Activated CD8-positive, alpha-beta memory T cell treated with anti-CD3 and anti-CD28 coated beads, Interleukin-2, amount 50 U/mL, for 4 hours (primary cell): ENCODE measurements around the gene OR1M1.
A peak's percentile ranks its signal among the peaks of the same experiment; 100 is the strongest.
"Not testable (repeated sequence)": the region's sequence is repeated elsewhere in the genome, so short reads cannot be mapped to it uniquely, and the experiment has no call there.

ENCODE experiments used
- DNase-seq: peaks from one replicate; pipeline ENCODE4 v3.0.0-alpha.2; 2020

Gene OR1M1

GRCh38 chr19:9086761-9087160 is at the start of gene OR1M1:
OR1M1 (plus strand) TSS chr19:9087061; CDS start chr19:9093245, 6,184 bp downstream.
- no peak for DNase-seq

DNA sequence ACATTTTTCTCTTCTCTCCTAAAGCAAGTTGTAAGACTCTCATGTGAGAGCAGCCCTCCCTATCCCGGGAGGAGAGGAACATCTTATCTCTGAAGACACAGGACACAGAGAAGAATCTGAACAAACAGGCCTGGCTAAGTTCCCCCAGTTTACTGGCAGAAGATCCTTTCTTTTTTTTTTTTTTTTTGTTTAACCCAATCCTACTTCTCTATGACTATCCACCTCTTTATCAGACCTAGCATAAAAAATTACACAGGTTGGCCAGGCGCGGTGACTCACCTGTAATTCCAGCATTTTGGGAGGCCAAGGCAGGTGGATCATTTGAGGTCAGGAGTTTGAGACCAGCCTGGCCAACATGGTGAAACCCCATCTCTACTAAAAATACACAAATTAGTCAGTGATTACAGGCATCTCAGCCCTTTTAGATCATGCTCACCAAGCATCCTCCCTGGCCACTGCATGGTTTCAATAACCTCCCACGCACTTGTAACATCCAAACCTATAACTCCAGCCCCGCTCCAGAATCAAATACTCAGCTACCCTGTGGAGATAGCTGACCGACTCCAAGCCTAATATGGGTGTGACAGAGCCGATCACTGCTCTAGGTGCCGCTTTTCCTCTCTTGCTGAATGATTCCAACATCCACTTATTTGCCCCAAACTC is 49.3 kb upstream of the OR1M1 start:
- DNase-seq, result no peak

DNA sequence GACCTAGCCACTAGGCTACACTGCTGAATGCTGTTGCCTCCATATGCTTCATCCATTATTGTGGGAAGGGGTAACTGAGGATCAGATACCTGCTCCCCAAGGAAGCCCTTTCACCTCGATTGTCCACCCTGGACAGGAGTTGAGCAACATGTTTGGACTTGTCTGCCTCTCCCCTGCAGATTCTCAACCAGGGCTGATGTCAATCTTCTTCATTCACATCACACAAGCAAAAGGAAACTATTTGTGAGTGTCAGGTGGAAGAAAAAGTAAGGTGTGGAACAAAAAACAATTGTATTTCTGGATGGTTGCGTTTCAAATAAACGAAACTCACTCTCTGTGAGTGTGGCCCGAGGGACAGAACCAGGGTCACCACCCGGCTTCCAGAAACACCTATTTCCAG is 47.1 kb upstream of the OR1M1 start:
- no peak for DNase-seq

GRCh38 chr19:9040131-9040530 is 46.7 kb upstream of the OR1M1 start:
- DNase-seq, result no peak

DNA sequence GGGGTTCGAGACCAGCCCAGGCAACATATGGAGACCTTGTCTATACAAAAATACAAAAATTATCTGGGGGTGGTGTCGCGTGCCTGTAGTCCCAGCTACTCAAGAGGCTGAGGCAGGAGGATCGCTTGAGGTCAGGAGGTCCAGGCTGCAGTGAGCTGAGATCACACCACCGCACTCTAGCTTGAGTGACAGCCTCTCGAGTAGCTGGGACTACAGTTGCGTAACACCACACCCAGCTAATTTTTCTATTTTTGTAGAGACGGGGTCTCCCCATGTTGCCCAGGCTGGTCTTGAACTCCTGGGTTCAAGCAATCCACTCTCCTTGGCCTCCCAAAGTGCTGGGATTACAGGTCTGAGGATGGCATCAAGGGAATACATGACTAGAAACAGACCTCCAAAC is 45.8 kb upstream of the OR1M1 start:
- DNase-seq, result no peak

- no peak for DNase-seq
Observed at GRCh38 chr19:9043524-9043923, 43.3 kb upstream of the OR1M1 start.

DNA sequence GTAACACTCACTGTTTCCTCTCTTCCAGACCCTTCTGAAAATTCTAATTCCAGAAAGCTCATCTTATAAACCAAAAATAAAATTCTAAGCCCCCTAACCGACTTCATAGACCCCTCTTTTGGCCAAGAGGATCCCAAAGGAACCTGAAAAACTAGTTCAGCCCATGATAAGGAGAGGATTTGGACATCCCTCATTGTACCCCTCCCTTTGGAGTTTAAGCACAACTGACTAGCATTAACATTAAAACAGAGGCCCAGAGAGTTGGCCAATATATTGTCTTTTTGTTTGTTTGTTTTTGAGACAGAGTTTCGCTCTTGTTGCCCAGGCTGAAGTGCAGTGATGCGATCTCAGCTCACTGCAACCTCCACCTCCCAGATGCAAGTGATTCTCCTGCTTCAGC is 42.4 kb upstream of the OR1M1 start:
- no peak for DNase-seq

DNA sequence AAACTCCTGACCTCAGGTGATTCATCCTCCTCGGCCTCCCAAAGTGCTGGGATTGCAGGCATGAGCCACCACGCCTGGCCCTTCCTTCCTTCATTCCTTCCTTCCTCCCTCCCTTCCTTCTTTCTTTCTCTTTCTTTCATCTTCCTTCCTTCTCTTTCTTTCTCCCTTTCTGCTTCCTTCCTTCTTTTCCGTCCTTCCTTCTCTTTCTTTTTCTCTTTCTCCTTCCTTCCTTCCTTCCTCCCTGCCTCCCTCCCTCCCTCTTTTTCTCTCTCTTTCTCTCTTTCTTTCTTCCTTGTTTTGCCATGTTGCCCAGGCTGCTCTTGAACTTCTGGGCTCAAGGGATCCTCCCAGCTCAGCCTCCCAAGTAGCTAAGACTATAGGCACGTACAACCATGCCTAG is 40.2 kb upstream of the OR1M1 start:
- DNase-seq, result no peak

DNA sequence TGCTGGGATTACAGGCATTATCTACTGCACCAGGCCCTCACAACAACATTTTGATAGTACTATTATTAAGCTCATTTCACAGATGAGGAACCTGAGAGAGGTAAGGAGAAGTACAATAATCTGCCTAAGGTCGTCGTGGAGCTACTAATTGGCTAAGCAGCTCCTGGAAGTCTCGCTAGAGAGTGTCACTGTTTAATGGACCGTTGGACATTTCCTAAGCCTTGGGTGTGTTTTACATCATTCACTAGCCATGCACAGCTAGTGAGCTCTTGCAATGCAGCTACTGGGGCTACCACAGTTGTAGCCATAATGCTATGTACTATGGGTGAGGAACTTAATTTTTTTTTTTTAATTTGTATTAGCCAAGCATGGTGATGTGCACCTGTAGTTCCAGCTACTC is 34.0 kb upstream of the OR1M1 start:
- no peak for DNase-seq

- not testable (repeated sequence) for DNase-seq
Observed at GRCh38 chr19:9053674-9054073, 33.2 kb upstream of the OR1M1 start.

DNA sequence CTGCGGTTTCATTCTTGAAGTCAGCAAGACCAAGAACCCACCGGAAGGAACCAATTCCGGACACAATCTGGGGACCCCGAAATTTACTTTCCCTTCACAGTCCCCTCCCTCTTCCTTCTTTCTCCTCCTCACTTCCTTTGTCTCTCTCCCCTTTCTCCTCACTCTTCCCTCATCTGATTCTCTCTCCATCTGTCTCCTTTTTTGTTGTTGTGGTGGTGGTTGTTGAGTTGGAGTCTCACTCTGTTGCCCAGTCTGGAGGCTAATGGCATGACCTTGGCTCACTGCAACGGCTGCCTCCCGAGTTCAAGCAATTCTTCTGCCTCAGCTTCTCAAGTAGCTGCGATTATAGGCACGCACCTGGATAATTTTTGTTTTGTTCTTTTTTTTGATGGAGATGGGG is 32.7 kb upstream of the OR1M1 start:
- no peak for DNase-seq

- DNase-seq, result no peak
Observed at GRCh38 chr19:9054765-9055164, 32.1 kb upstream of the OR1M1 start.

- DNase-seq, result not testable (repeated sequence)
Observed at GRCh38 chr19:9056131-9056530, 30.7 kb upstream of the OR1M1 start.

- no peak for DNase-seq
Observed at GRCh38 chr19:9057505-9058258, 29.2 kb upstream of the OR1M1 start.

GRCh38 chr19:9058905-9059667 is 27.8 kb upstream of the OR1M1 start:
- DNase-seq, result no peak

- no peak for DNase-seq
Observed at GRCh38 chr19:9060564-9061340, 26.1 kb upstream of the OR1M1 start.

DNA sequence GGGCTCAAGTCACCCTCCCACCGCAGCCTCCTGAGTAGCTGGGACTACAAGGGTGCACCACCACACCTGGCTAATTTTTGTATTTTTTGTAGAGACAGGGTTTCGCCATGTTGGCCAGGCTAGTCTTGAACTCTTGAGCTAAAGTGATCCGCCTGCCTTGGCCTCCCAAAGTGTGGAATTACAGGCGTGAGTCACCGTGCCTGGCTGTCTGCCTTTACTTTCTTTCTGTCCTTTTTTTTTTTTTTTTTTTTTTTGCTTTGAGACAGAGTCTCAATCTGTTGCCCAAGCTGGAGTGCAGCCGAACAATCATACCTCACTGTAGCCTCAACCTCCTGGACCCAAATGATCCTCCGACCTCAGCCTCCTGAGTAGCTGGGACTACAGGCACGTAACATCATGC is 25.0 kb upstream of the OR1M1 start:
- DNase-seq, result no peak

- DNase-seq, result no peak
Observed at GRCh38 chr19:9065457-9066014, 21.3 kb upstream of the OR1M1 start.

DNA sequence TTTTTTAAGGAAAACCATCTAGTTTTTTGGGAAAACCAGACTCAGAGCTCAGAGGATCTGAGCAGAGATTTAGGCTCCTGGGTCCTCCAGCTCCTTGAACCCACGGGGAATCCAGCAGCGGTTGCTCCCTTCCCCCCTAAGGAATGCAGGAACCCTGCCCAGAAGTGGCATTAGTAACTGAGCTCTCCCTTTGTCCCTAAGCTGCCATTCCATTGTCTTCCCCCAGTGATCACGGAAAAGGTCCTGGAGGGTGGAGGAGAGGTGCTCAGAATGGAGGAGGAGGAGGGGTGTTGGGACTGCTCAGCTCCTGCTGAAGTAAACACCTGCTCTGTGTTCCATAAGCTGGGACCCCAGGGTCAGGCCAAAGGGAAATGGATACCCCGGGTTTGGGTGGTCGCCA is 16.8 kb upstream of the OR1M1 start:
- DNase-seq, result no peak

- DNase-seq, result not testable (repeated sequence)
Observed at GRCh38 chr19:9071720-9072119, 15.1 kb upstream of the OR1M1 start.

GRCh38 chr19:9073806-9074205 is 13.1 kb upstream of the OR1M1 start:
- no peak for DNase-seq

DNA sequence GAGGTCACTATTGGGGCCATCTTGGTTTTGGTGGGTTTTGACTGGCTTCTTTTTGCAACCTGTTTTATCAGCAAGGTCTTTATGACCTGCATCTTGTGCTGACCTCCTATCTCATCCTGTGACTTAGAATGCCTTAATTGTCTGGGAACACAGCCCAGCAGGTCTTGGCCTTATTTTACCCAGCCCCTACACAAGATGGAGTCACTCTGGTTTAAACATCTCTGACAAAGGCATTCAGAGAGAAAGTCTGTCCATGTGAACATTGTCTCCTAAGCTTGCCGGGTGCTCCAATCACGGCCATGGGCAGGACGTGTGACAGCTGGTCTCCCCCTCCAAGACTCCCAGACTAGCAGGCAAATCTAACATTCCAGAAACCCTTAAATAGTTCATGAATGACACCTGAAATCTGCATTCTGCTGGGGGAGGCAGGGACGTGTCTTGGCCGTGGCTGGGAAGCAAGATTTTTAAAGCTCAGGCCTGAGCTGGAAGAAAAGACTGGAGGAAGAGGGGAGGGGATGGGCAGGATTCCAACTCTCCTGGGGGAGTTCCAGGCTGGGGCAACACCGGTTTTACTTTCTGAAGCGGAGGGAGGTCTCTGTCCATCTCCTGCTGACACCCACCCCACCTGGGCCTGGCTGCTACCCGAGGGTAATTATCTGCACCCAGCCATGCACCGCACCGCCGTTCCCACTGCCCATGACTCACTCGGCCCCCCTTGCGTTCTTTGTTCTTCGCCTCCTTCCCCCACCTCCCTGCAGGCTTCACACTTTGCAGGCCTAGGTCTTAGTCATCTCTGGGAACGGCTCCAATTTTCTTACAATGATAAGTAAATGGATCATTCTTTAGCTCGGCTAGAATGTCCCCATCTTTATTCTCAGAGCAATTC is 11.6 kb upstream of the OR1M1 start:
- DNase-seq, result peak; percentile 18
